Measurements from ENCODE around the gene RABGAP1.

RABGAP1 gene

DNA sequence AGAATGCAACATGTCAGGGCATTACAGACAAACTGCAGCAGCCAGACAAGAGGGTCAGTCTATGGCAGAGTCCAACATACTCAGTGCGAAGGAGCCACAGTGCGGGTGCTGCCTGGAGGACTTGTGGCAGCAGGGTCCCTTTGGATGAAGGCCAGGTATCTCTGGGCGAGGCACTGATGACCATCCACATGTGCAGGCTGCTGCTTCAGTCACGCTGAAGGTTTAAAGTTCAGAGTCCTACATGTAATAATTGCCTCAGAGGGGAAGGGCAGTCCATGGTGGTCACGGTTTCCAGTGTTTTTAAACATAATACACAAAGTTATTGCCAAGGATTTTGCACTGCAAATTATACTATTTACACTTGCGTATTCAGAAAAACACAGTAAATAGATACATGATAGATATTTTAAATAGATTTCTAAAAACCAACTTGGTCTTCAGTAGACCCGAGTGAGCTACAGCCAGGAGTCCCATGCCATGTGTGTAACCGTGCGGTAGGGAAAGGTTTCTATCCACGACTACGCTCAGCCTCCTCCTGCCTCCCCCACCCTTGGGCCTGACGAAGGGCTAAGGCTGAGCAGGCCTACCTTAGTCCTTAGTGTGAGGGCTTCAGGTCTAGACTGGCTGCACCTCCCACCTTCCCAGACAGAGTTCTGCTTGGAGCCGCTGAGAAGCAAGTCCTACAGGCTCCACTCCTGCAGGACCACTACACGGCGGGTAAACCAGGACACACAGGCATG, 168.9 kb downstream of the RABGAP1 start:
- no peak for DNase-seq (ENCODE audit: low read depth in 4 of 4, low spot score in 1 of 4)

GRCh38 chr9:123111427-123112014, 170.7 kb downstream of the RABGAP1 start:
- no peak for DNase-seq (ENCODE audit: low read depth in 4 of 4, low spot score in 1 of 4)

DNA sequence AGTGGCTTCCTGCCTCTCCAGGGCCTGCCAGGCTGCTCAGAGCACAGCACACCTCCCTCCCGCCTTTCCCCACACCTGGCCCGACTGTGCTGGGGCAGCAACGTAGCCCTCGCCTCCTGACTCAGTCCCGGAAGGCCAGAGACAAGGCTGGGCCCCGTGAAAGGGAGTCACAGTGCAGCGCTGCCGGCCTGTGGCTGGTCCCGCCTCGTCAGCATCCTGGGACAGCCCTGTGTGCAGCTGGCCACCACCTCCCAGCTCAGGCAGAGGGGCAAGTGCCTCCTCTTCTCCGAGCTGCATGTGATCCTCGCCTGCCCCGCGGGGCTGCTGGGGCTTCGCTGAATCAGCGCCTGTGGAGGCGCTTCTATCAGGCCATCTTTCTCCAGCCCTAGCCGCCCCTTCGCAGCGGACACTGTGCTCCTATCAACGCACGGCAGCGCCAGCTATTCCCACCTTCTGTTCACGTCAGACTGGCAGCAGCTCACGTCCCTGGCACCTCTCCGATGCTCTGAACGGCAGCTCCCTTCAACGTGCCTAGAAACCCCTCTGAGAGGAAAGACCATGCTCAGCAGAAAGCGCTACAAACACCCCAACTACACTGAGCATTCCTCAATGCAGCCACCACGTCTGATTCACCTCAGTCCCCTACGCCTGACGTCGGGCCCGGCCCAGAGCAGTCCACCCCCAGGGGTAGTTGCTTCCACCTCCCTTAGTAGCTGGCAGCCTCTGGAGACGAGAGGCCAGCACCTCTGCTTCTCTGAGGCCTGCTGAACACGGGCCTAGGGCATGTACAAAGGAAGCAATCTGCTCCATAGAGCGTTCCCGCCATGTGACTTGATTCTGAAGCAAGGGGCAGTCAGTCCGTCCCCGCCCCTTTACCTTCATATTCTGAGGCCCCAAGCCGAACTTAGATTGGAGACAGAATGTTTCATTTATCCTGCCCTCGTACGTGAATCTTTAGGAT, 171.5 kb downstream of the RABGAP1 start:
- DNase-seq (ENCODE audit: low read depth in 4 of 4, low spot score in 1 of 4): no peak

DNA sequence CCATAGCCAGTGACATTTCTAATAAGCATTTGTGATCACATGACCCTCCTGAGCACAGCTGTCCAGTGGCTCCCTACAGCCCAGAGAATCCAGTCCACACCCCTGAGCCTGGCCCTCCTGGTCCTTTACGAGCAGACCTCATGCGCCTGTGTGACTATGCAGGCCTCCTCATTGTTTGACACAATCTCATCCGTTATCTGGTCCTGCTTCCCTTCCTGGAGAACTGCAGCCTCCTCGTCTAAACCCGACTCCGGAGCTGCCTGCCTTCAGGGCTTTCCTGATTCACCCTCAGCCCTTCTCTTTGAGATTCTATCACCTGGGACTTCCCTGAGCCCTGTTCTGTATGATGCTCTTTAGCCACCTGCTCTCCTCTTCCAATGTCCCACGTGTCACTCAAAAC, 172.4 kb downstream of the RABGAP1 start:
- no peak for DNase-seq (ENCODE audit: low read depth in 4 of 4, low spot score in 1 of 4)

GRCh38 chr9:123115146-123115913, 174.5 kb downstream of the RABGAP1 start:
- DNase-seq (ENCODE audit: low read depth in 4 of 4, low spot score in 1 of 4): no peak

- DNase-seq (ENCODE audit: low read depth in 4 of 4, low spot score in 1 of 4): no peak
Measured at GRCh38 chr9:123116036-123116435, 175.2 kb downstream of the RABGAP1 start.

GRCh38 chr9:123119566-123119965, 178.7 kb downstream of the RABGAP1 start:
- DNase-seq (ENCODE audit: low read depth in 4 of 4, low spot score in 1 of 4): no peak

GRCh38 chr9:123120131-123120530, 179.3 kb downstream of the RABGAP1 start:
- DNase-seq (ENCODE audit: low read depth in 4 of 4, low spot score in 1 of 4): no peak

GRCh38 chr9:123120953-123121352, 180.1 kb downstream of the RABGAP1 start:
- DNase-seq (ENCODE audit: low read depth in 4 of 4, low spot score in 1 of 4): no peak

- no peak for DNase-seq (ENCODE audit: low read depth in 4 of 4, low spot score in 1 of 4)
Measured at GRCh38 chr9:123121457-123121856, 180.6 kb downstream of the RABGAP1 start.

- DNase-seq (ENCODE audit: low read depth in 4 of 4, low spot score in 1 of 4): no peak
Measured at GRCh38 chr9:123127512-123128075, 186.8 kb downstream of the RABGAP1 start.

DNA sequence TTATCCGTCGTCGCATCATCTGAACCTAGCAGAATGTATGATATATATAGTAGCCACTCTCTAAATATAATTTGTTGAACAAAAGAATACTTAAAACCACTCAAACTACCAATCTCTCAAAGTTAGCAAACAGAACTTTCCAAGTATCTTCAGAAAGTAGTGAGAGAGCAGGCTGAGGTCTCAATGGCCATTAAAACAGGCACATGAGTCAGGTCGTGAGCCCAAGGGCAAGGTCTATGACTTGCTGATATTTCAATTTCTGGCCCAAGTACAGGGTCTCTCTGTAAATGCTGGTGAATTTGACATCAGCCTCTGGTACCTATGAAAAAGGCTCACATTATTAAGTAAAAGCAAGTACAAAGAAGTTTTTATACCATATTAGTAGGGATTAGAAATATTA, 187.8 kb downstream of the RABGAP1 start:
- no peak for DNase-seq (ENCODE audit: low read depth in 4 of 4, low spot score in 1 of 4)

- DNase-seq (ENCODE audit: low read depth in 4 of 4, low spot score in 1 of 4): no peak
Measured at GRCh38 chr9:123129423-123129822, 188.6 kb downstream of the RABGAP1 start.

GRCh38 chr9:123131258-123131657, 190.4 kb downstream of the RABGAP1 start:
- DNase-seq (ENCODE audit: low read depth in 4 of 4, low spot score in 1 of 4): no peak

- no peak for DNase-seq (ENCODE audit: low read depth in 4 of 4, low spot score in 1 of 4)
Measured at GRCh38 chr9:123131993-123132392, 191.2 kb downstream of the RABGAP1 start.

DNA sequence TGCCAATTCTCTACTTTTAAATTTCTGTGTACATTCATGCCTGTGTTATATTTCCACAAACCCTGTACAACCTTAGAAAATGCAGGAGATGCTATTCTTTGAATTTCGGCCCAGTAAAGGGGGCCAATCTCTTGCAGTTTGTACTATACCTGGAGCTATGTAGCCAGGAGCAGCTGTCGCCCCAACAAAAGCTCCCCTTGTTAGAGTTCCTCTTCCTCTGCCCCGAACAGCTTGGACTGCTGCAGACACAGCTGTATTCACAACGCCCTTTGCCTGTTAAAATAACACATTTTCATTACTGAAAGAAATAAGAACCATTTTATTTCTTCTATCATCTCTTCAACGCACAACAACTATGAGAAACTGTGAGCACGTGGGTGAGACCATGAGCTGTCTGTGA, 191.9 kb downstream of the RABGAP1 start:
- no peak for DNase-seq (ENCODE audit: low read depth in 4 of 4, low spot score in 1 of 4)

GRCh38 chr9:123135430-123135829, 194.6 kb downstream of the RABGAP1 start:
- DNase-seq (ENCODE audit: low read depth in 4 of 4, low spot score in 1 of 4): no peak

- DNase-seq (ENCODE audit: low read depth in 4 of 4, low spot score in 1 of 4): no peak
Measured at GRCh38 chr9:123138163-123138562, 197.3 kb downstream of the RABGAP1 start.

- no peak for DNase-seq (ENCODE audit: low read depth in 4 of 4, low spot score in 1 of 4)
Measured at GRCh38 chr9:123149067-123149466, 208.2 kb downstream of the RABGAP1 start.

- DNase-seq (ENCODE audit: low read depth in 4 of 4, low spot score in 1 of 4): no peak
Measured at GRCh38 chr9:123150708-123151503, 210.1 kb downstream of the RABGAP1 start.

Data from stimulated activated CD4-positive, alpha-beta T cell treated with anti-CD3 and anti-CD28 coated beads, Interleukin-1b, Interleukin-23, amount 100 ng/mL, for 24 hours (primary cell).